ENCODE results near the gene IPMK. TPM values are rescaled to one million over a fixed set of nuclear protein-coding genes. Genes with fewer than 3 reads are reported as not detected.

IPMK gene
- total RNA-seq, 2 experiments from 2014 or later = 5.6 to 9.5 TPM

DNA sequence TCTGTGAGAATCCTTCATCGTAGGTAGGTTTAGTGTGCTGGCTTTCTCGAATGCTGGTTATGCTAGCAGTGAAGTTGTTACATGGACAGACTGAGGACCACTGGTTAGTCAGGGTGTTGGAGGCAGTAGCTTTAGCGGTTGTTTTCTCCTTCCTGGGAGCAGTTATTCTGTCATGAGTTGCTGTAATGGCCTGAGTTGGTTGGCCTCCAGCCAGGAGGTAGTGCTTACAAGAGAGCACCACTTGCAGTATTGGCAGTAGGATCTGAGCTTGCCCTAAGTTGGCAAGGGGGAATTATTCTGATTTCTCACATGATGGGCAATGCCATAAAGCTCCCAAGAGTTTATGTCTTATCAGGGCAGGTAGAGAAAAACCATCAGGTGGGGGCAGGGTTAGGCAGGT, 58.0 kb downstream of the IPMK start:
- H3K9me3 ChIP-seq (ENCODE audit: low read length) = no peaks in the 10 kb centered on the region
- CTCF ChIA-PET (ENCODE audit: unreplicated experiment) = no interaction called here
- POLR2A ChIA-PET = interaction anchor here (0.7 to 1.0 kb wide), 2 partner anchors 10 to 11 kb away, joined by 3 read pairs; no protein-coding TSS in a partner anchor
- H3K36me3 ChIP-seq (ENCODE audit: insufficient read depth, low read length) = peaks cover 31% of the 10 kb centered on the region
- intact Hi-C loops (cut with micrococcal nuclease; ENCODE audit: unreplicated experiment) = no loop called here
- BruUV-seq (replicated peaks) = no TSS peak
- DNase-seq (ENCODE audit: low spot score) = no peak
- H3K4me3 ChIP-seq (ENCODE audit: low read depth, low read length, poor library complexity, severe bottlenecking) = no peak overlapping the region
- no peak overlapping the region for H3K27ac ChIP-seq (ENCODE audit: low read depth, low read length, poor library complexity, severe bottlenecking)
- H3K79me2 ChIP-seq (ENCODE audit: insufficient read depth, low read depth, low read length) = no peaks in the 10 kb centered on the region
- no peak for TF ChIP-seq EZH2phosphoT487 (IDR thresholded peaks at IDR 0.05; ENCODE audit: borderline replicate concordance, low read depth, low read length)
- no peak for TF ChIP-seq CTCF (conservative IDR thresholded peaks at IDR 0.05; ENCODE audit: low read length)
- H3K4me2 ChIP-seq (ENCODE audit: low read length) = no peak overlapping the region
- no peaks in the 10 kb centered on the region for H3K9me2 ChIP-seq (ENCODE audit: insufficient read depth, low read length)
- no peak overlapping the region for H2AFZ ChIP-seq (ENCODE audit: low read length)
- no peaks in the 10 kb centered on the region for H3K4me1 ChIP-seq (ENCODE audit: insufficient read depth, low read length, poor library complexity, severe bottlenecking)
- no peaks in the 10 kb centered on the region for H4K20me1 ChIP-seq (ENCODE audit: insufficient read depth, low read length)

- ChIA-PET CTCF (ENCODE audit: unreplicated experiment) (no interaction called here), POLR2A (interaction anchor here (0.5 kb wide), 1 partner anchor 602 kb away, joined by 3 read pairs; no protein-coding TSS in a partner anchor)
- Histone ChIP-seq H4K20me1 (ENCODE audit: insufficient read depth, low read length) (no peaks in the 10 kb centered on the region), H3K4me2 (ENCODE audit: low read length) (no peak overlapping the region), H3K79me2 (ENCODE audit: insufficient read depth, low read depth, low read length) (no peaks in the 10 kb centered on the region), H3K4me1 (ENCODE audit: insufficient read depth, low read length, poor library complexity, severe bottlenecking) (no peaks in the 10 kb centered on the region), H3K4me3 (ENCODE audit: low read depth, low read length, poor library complexity, severe bottlenecking) (no peak overlapping the region), H2AFZ (ENCODE audit: low read length) (no peak overlapping the region), H3K27ac (ENCODE audit: low read depth, low read length, poor library complexity, severe bottlenecking) (no peak overlapping the region), H3K9me3 (ENCODE audit: low read length) (no peaks in the 10 kb centered on the region), H3K36me3 (ENCODE audit: insufficient read depth, low read length) (peaks cover 20% of the 10 kb centered on the region), H3K9me2 (ENCODE audit: insufficient read depth, low read length) (no peaks in the 10 kb centered on the region)
- no peak for DNase-seq (ENCODE audit: low spot score)
- TF ChIP-seq CTCF (conservative IDR thresholded peaks at IDR 0.05; ENCODE audit: low read length) (no peak), EZH2phosphoT487 (IDR thresholded peaks at IDR 0.05; ENCODE audit: borderline replicate concordance, low read depth, low read length) (no peak)
- intact Hi-C loops (cut with micrococcal nuclease; ENCODE audit: unreplicated experiment) = no loop called here
- BruUV-seq (replicated peaks) = no TSS peak
Observed at GRCh38 chr10:58206251-58206650, 61.4 kb downstream of the IPMK start.

GRCh38 chr10:58201704-58202103, 66.0 kb downstream of the IPMK start:
- Histone ChIP-seq H3K4me2 (ENCODE audit: low read length) (no peak overlapping the region), H3K27ac (ENCODE audit: low read depth, low read length, poor library complexity, severe bottlenecking) (no peak overlapping the region), H3K36me3 (ENCODE audit: insufficient read depth, low read length) (peaks cover 13% of the 10 kb centered on the region), H3K9me2 (ENCODE audit: insufficient read depth, low read length) (no peaks in the 10 kb centered on the region; the same call in 1 of the 2 replicates), H3K4me3 (ENCODE audit: low read depth, low read length, poor library complexity, severe bottlenecking) (no peak overlapping the region), H4K20me1 (ENCODE audit: insufficient read depth, low read length) (no peaks in the 10 kb centered on the region), H3K9me3 (ENCODE audit: low read length) (no peaks in the 10 kb centered on the region), H2AFZ (ENCODE audit: low read length) (no peak overlapping the region), H3K79me2 (ENCODE audit: insufficient read depth, low read depth, low read length) (no peaks in the 10 kb centered on the region), H3K4me1 (ENCODE audit: insufficient read depth, low read length, poor library complexity, severe bottlenecking) (no peaks in the 10 kb centered on the region)
- TF ChIP-seq CTCF (conservative IDR thresholded peaks at IDR 0.05; ENCODE audit: low read length) (no peak), EZH2phosphoT487 (IDR thresholded peaks at IDR 0.05; ENCODE audit: borderline replicate concordance, low read depth, low read length) (no peak)
- intact Hi-C loops (cut with micrococcal nuclease; ENCODE audit: unreplicated experiment) = no loop called here
- CTCF ChIA-PET (ENCODE audit: unreplicated experiment) = no interaction called here
- BruUV-seq (replicated peaks) = no TSS peak
- POLR2A ChIA-PET = interaction anchor here (0.5 kb wide), 1 partner anchor 291 kb away, joined by 5 read pairs; no protein-coding TSS in a partner anchor
- DNase-seq (ENCODE audit: low spot score) = no peak
